IMR-90 (cell line): ENCODE results near the gene LRCH4. TPM values are rescaled to one million over a fixed set of nuclear protein-coding genes. Genes with fewer than 3 reads are reported as not detected.
A peak's percentile ranks its signal among the peaks of the same experiment; 100 is the strongest.

Source experiments
- ATAC-seq: fragments of 200-7000 bp; cut with Tn5 transposase; 2 replicates; pipeline ENCODE4 v1.9.1; 2020; ENCODE audit warnings: low read depth, mild to moderate bottlenecking, moderate library complexity
- BruUV-seq: library from RNA; stranded (reverse); fragments of 400-500 nt; replicated peaks from 2 replicates; lab custom pipeline; 2021; lab: Mats Ljungman, UMichigan
- CTCF ChIA-PET: fragments of 300-600 bp; formaldehyde crosslinking; extraction: SDS; loops from one replicate; lab custom pipeline; 2021; ENCODE audit warnings: antibody characterized with exemption; lab: Yijun Ruan, JAX
- POLR2A ChIA-PET: fragments of 300-600 bp; sonication (Branson Sonifier 250); formaldehyde crosslinking; loops from one replicate; lab custom pipeline; 2022; ENCODE audit warnings: antibody characterized with exemption; ENCODE audit not compliant: unreplicated experiment; lab: Charles Lee
- DNase-seq: peaks from one replicate; pipeline ENCODE4 v3.0.0; 2013
- H2AFZ ChIP-seq: replicated peaks from 2 replicates; pipeline ENCODE3; 2013; ENCODE audit warnings: low read length, mild to moderate bottlenecking; ENCODE audit not compliant: poor library complexity
- H2AK5ac ChIP-seq: 2 replicates; pipeline ENCODE4 v1.6.1; 2013; ENCODE audit warnings: low read depth, low read length, inconsistent platforms
- H2AK9ac ChIP-seq: replicated peaks from 2 replicates; pipeline ENCODE3; 2013; ENCODE audit warnings: mild to moderate bottlenecking, low read depth, low read length, moderate library complexity; ENCODE audit not compliant: poor library complexity
- H2BK120ac ChIP-seq: 2 replicates; pipeline ENCODE4 v1.6.1; 2013; ENCODE audit warnings: low read depth, low read length, inconsistent platforms
- H2BK15ac ChIP-seq: 3 replicates; pipeline ENCODE4 v1.6.1; 2013; ENCODE audit warnings: low read depth, low read length, inconsistent platforms
- H2BK20ac ChIP-seq: 2 replicates; pipeline ENCODE4 v1.6.1; 2013; ENCODE audit warnings: low read depth, mild to moderate bottlenecking, inconsistent platforms, low read length, moderate library complexity
- H2BK5ac ChIP-seq: 2 replicates; pipeline ENCODE4 v1.6.1; 2013; ENCODE audit warnings: mild to moderate bottlenecking, low read depth, low read length, inconsistent platforms; ENCODE audit not compliant: poor library complexity, severe bottlenecking
- H3K14ac ChIP-seq: replicated peaks from 2 replicates; pipeline ENCODE4 v1.6.1; 2013; ENCODE audit warnings: low read depth, low read length, inconsistent platforms
- H3K18ac ChIP-seq: 2 replicates; pipeline ENCODE4 v1.6.1; 2013; ENCODE audit warnings: low read depth, low read length, control low read depth
- H3K23ac ChIP-seq: 2 replicates; pipeline ENCODE4 v1.6.1; 2013; ENCODE audit warnings: low read depth, low read length, inconsistent platforms
- H3K27ac ChIP-seq: 2 replicates; pipeline ENCODE4 v1.5.1; 2013; ENCODE audit warnings: mild to moderate bottlenecking, control low read depth, low read length; ENCODE audit not compliant: insufficient read depth
- H3K27me3 ChIP-seq: 2 replicates; pipeline ENCODE4 v1.6.1; 2013; ENCODE audit warnings: low read length; ENCODE audit not compliant: control insufficient read depth, insufficient read depth
- H3K36me3 ChIP-seq: 2 replicates; pipeline ENCODE4 v1.6.1; 2013; ENCODE audit warnings: low read length, mixed read lengths; ENCODE audit not compliant: control insufficient read depth, insufficient read depth
- H3K4ac ChIP-seq: 2 replicates; pipeline ENCODE4 v1.6.1; 2013; ENCODE audit warnings: low read depth, low read length, inconsistent platforms
- H3K4me1 ChIP-seq: 2 replicates; pipeline ENCODE4 v1.6.1; 2013; ENCODE audit warnings: low read length, mixed read lengths; ENCODE audit not compliant: control insufficient read depth, insufficient read depth
- H3K4me2 ChIP-seq: 2 replicates; pipeline ENCODE4 v1.6.1; 2013; ENCODE audit warnings: low read depth, mild to moderate bottlenecking, control low read depth, low read length, moderate library complexity
- H3K4me3 ChIP-seq: 2 replicates; pipeline ENCODE4 v1.5.1; 2013; ENCODE audit warnings: low read depth, mild to moderate bottlenecking, control low read depth, low read length, moderate library complexity; ENCODE audit not compliant: insufficient read depth
- H3K56ac ChIP-seq: 2 replicates; pipeline ENCODE4 v1.6.1; 2013; ENCODE audit warnings: low read length, inconsistent platforms; ENCODE audit not compliant: insufficient read depth; ENCODE audit errors: extremely low read depth
- H3K79me1 ChIP-seq, 2 experiments: 2 replicates each; pipeline ENCODE4 v1.6.1; 2013; ENCODE audit warnings: low read length in 2 of 2, inconsistent platforms in 1 of 2, low read depth in 1 of 2
- H3K9ac ChIP-seq: 2 replicates; pipeline ENCODE4 v1.6.1; 2013; ENCODE audit warnings: low read depth, low read length, control low read depth
- H3K9me1 ChIP-seq: 2 replicates; pipeline ENCODE4 v1.6.1; 2013; ENCODE audit warnings: low read length, inconsistent platforms; ENCODE audit not compliant: insufficient read depth
- H3K9me3 ChIP-seq: 2 replicates; pipeline ENCODE4 v1.6.1; 2013; ENCODE audit warnings: low read length; ENCODE audit not compliant: control insufficient read depth, insufficient read depth
- H4K20me1 ChIP-seq: 2 replicates; pipeline ENCODE4 v1.6.1; 2013; ENCODE audit warnings: low read length, inconsistent platforms; ENCODE audit not compliant: insufficient read depth
- H4K5ac ChIP-seq: 2 replicates; pipeline ENCODE4 v1.6.1; 2013; ENCODE audit warnings: mild to moderate bottlenecking, low read depth, low read length, control low read depth
- H4K8ac ChIP-seq, 2 experiments: 2 replicates each; pipeline ENCODE4 v1.6.1; 2013; ENCODE audit warnings: low read depth in 2 of 2, low read length in 2 of 2, control low read depth in 1 of 2, inconsistent platforms in 1 of 2
- H4K91ac ChIP-seq: 2 replicates; pipeline ENCODE4 v1.6.1; 2013; ENCODE audit warnings: low read depth, low read length, inconsistent platforms; ENCODE audit not compliant: insufficient read depth
- CHD1 ChIP-seq: IDR thresholded peaks from 2 replicates; pipeline ENCODE4 v1.6.1; 2012; ENCODE audit warnings: low read depth, low read length, improper control_type of control experiment
- MAFK ChIP-seq: IDR thresholded peaks from 2 replicates; pipeline ENCODE4 v1.6.1; 2012; ENCODE audit warnings: low read depth, low read length, improper control_type of control experiment
- POLR2A ChIP-seq: IDR thresholded peaks from 2 replicates; pipeline ENCODE4 v1.6.1; 2012; ENCODE audit warnings: mild to moderate bottlenecking, low read depth, low read length
- RAD21 ChIP-seq: IDR thresholded peaks from 2 replicates; pipeline ENCODE4 v1.6.1; 2012; ENCODE audit warnings: low read length, improper control_type of control experiment
- RCOR1 ChIP-seq: IDR thresholded peaks from 2 replicates; pipeline ENCODE4 v1.6.1; 2012; ENCODE audit warnings: mild to moderate bottlenecking, low read length, improper control_type of control experiment; ENCODE audit not compliant: insufficient replicate concordance
- WGBS, 2 experiments: methylation state at CpG; one replicate each; pipeline versions ENCODE4 v1.1.5 to v1.1.7; 2013; ENCODE audit warnings: missing lambda C conversion rate in 2 of 2; ENCODE audit not compliant: insufficient read length in 1 of 2; ENCODE audit errors: extremely low coverage in 2 of 2; 5-methylcytosine and 5-hydroxymethylcytosine counted together
- dilution Hi-C: fragments of 300-500 bp; cut with HindIII; formaldehyde crosslinking; loops from one replicate; pipeline ENCODE4 v1.14.3; 2018; ENCODE audit warnings: low sequenced_read_pairs; ENCODE audit not compliant: unreplicated experiment
- in situ Hi-C: fragments of 300-500 bp; cut with MboI; formaldehyde crosslinking; loops from 3 replicates; pipeline ENCODE4 v1.14.3; 2019; ENCODE audit warnings: low sequenced_read_pairs, inconsistent platforms, mixed read lengths
- intact Hi-C: fragments of 100-400 bp; cut with micrococcal nuclease; formaldehyde crosslinking; loops from 2 replicates; pipeline ENCODE4 v1.10.0; 2022
- polyA plus RNA-seq, 3 experiments: library from polyadenylated mRNA; depleted of rRNA; stranded (reverse); fragments of >200 nt; gene quantifications; 2 replicates each; pipeline ENCODE4 v1.2.3, GENCODE V29; 2012; ENCODE audit warnings: low replicate concordance in 1 of 3
- total RNA-seq: library from RNA; depleted of rRNA; stranded (reverse); fragments of >200 nt; gene quantifications from 2 replicates; pipeline ENCODE4 v1.2.3, GENCODE V29; 2012
- TF ChIP-seq, protein P1 (sequence below): conservative IDR thresholded peaks from 2 replicates; pipeline ENCODE4 v1.5.1; 2012; ENCODE audit warnings: mild to moderate bottlenecking, low read depth, low read length, improper control_type of control experiment

LRCH4 gene
- total and polyA plus RNA-seq, 2 of the 4 experiments (the other 2 are of a cell fraction), result 5.0 to 41.3 TPM

- TF ChIP-seq CHD1 (no peak), RCOR1 (no peak), RAD21 (no peak; the same call in 1 of the 2 replicates)
These were observed 40.4 kb downstream of the LRCH4 start (continued) for GRCh38 chr7:100545360-100546128.

GRCh38 chr7:100544967-100545359 is 41.0 kb downstream of the LRCH4 start:
- Histone ChIP-seq H3K4me3 (no peak overlapping the region), H3K23ac (peak overlapping the region; percentile 82), H3K4ac (peak overlapping the region; percentile 71), H2BK15ac (peak overlapping the region; percentile 72), H4K20me1 (no peaks in the 10 kb centered on the region), H2AFZ (peak overlapping the region; percentile 14), H3K9ac (no peak overlapping the region; the same call in 1 of the 2 replicates), H3K27ac (peak overlapping the region; percentile 39), H3K4me1 (peaks cover 28% of the 10 kb centered on the region), H3K14ac (peak overlapping the region; percentile 71), H3K4me2 (peak overlapping the region; percentile 26), H2BK120ac (peak overlapping the region; percentile 58), H3K56ac (peak overlapping the region; percentile 19; the same call in 1 of the 2 replicates), H3K36me3 (no peaks in the 10 kb centered on the region), H4K91ac (peak overlapping the region; percentile 61), H4K8ac (peak overlapping the region; percentile 38 to 83; a peak in 3 of 4 replicates), H2AK5ac (peak overlapping the region; percentile 27; the same call in 1 of the 2 replicates), H2BK5ac (peak overlapping the region; percentile 76), H2AK9ac (peak overlapping the region; percentile 50), H3K9me1 (peaks cover 27% of the 10 kb centered on the region), H4K5ac (peak overlapping the region; percentile 5; the same call in 1 of the 2 replicates), H3K18ac (peak overlapping the region; percentile 17; the same call in 1 of the 2 replicates), H3K9me3 (no peaks in the 10 kb centered on the region), H2BK20ac (peak overlapping the region; percentile 82), H3K27me3 (no peaks in the 10 kb centered on the region), H3K79me1 (peaks cover 23 to 47% of the 10 kb centered on the region in 2 experiments)
- dilution Hi-C loops, result no loop called here
- in situ Hi-C loops, result loop anchor here (5.0 kb wide), 1 partner anchor 63 kb away; the partner anchor contains the start of gene NYAP1
- TF ChIP-seq MAFK (no peak), RCOR1 (no peak), POLR2A (no peak), RAD21 (no peak)
- TF ChIP-seq, protein P1, sequence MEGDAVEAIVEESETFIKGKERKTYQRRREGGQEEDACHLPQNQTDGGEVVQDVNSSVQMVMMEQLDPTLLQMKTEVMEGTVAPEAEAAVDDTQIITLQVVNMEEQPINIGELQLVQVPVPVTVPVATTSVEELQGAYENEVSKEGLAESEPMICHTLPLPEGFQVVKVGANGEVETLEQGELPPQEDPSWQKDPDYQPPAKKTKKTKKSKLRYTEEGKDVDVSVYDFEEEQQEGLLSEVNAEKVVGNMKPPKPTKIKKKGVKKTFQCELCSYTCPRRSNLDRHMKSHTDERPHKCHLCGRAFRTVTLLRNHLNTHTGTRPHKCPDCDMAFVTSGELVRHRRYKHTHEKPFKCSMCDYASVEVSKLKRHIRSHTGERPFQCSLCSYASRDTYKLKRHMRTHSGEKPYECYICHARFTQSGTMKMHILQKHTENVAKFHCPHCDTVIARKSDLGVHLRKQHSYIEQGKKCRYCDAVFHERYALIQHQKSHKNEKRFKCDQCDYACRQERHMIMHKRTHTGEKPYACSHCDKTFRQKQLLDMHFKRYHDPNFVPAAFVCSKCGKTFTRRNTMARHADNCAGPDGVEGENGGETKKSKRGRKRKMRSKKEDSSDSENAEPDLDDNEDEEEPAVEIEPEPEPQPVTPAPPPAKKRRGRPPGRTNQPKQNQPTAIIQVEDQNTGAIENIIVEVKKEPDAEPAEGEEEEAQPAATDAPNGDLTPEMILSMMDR, result no peak
- ATAC-seq (no peak), DNase-seq (peak; percentile 17)
- CTCF ChIA-PET, result interaction anchor here (0.7 to 0.9 kb wide), 2 partner anchors 29 kb away, joined by 3 read pairs; no protein-coding TSS in a partner anchor
- no TSS peak for BruUV-seq
- POLR2A ChIA-PET, result no interaction called here
- 33% methylated on average over 1 of the region's 1 CpG; no CpG with 5 or more reads in 1 of the 2 experiments for WGBS, 2 experiments
- intact Hi-C loops, result loop anchor here (5.0 kb wide), 2 partner anchors 53 to 68 kb away; partner anchors contain the start of gene TSC22D4
